Stimulated activated CD8-positive, alpha-beta memory T cell treated with anti-CD3 and anti-CD28 coated beads, Interleukin-4, amount 100 ng/mL, for 4 hours (primary cell): ENCODE measurements around the gene IKZF2.

Experiments
- DNase-seq, 2 donors: peaks; one replicate each; pipeline ENCODE4 v3.0.0-alpha.2; 2020; ENCODE audit warnings: low read depth in 2 of 2, low spot score in 1 of 2

The IKZF2 gene

GRCh38 chr2:212959471-212960117 lies 191.8 kb downstream of the IKZF2 start:
- no peak for DNase-seq

DNA sequence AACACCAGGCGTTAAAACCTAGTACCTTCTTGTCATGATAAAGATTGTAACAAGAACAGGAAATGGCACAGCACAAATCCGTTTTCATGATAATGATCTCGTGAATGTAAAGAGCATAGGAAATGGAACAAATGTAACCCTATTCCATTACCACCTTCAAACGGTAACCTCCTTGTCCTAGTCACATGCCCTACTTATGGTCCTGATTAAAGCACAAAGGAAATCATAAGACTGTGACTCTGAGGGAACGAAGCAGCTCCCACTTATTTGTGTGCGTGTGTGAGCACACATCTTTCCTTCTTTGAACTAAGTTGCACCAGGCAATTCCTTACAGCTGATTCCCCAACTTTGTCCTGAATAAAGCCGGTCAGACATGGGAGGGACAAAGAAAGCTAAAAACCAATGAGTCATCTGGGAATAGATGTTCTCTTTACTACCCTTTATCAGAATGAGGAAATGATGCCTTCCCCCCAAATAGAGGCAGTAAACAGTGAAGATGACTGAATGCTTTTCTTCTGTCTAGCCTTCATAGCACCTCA lies 192.6 kb downstream of the IKZF2 start:
- DNase-seq, result no peak

DNA sequence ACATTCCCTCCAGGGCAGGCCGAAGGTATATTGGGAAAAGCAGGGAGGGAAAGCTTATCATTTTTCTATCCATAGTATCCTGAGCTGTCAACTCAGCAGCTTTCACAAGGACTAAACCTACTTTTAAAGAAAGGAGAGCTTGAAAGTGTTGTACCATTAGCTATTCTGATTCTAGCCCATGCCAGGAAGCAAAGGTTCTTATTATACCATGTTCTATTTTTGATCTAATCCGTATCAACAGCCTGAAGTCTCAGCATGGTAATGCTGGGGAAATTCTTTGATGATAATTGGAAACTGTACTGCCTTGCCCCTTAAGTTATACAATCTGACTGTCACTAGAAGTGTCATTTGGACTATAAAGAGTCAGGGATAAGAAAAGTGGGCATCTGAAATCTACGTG lies 193.3 kb downstream of the IKZF2 start:
- DNase-seq, result no peak

GRCh38 chr2:212957624-212958023 lies 193.8 kb downstream of the IKZF2 start:
- DNase-seq, result no peak

DNA sequence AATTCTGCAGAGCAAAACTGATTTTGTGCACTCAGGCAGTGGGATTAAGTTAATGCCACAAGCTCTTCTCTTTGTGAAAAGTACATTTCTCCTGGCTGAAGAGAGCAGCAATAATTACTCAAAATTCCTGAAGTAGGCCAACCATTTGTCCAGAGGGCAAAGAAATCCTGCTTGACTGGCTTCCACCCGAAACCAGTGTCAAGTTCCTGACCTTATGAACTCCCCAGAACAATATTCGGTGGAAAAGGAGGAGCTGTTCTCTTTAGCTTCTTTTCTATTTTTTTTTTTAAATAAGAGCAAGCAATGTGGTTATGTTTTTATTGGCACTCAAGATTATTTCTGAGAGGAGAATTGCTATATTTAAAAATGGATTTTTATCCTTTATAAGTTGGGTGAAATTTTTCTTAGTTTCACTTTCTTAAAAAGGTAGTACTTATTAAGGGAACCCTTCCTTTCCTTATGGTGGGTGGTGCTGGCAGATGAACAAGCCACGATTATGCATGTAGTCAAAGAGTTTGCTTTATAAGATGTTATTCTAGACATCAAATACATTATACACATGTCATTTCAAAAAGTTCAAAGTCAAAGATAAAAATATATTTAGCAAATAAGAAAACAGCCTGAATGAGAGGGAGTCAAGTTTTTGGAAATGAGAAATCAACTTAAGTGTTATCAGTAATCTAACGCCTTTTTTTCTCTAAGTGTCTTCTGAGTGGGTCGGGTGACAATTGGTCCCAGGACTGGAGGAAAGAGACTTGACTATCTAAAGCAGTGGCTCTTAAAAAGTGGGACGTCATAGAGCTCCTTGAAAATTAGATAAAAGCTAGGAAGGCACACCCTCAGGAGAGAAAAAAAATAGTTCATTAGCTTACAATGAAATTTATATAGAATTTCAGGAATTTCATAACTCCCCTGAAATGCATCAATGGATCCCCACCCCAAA lies 194.5 kb downstream of the IKZF2 start:
- no peak for DNase-seq

DNA sequence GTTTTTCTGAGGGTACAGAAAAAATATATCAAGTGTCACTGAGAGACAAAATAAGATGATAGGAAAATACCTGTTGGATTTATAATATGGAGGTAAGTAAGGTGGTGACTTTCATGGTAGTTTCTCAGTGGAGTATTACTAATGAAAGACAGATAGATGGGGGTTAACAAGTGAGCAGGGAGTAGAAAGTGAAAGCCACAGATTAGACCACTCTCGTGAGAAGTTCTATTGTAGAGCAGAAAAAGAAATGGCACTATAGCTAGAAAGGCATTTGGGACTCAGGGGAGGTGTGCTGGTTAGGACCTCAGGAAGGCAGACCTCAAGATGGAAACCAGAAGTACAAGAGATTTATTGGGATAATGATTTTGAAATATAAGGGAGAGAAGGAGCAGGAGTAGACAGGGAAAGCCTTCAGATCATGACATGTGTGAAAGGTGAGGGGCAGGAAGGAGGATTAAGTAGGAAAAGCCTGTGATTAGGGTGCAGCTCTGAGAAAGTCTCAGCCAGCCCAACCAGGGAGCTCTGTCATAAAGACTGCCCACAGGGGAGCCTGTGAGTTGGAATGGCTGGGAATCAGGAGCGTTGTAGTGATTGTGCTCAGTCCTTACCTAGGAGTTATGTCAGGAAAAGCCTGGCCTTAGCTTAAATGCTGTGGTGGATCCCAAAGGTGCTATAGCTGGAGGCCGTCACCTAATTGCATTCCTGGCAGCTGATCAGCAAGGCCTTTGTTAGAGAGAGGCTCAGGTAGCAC lies 198.1 kb downstream of the IKZF2 start:
- DNase-seq, result no peak

- no peak for DNase-seq
Measured at GRCh38 chr2:212949786-212950185, 201.6 kb downstream of the IKZF2 start.
